H9 (cell line): ENCODE measurements around the gene PTP4A1. TPM values are rescaled to one million over a fixed set of nuclear protein-coding genes. Genes with fewer than 3 reads are reported as not detected.

Experiments
- DNase-seq: peaks from one replicate; pipeline ENCODE4 v3.0.0-alpha.2; 2017
- H2AFZ ChIP-seq: one replicate; pipeline ENCODE4 v1.6.1; 2013; ENCODE audit warnings: mild to moderate bottlenecking, low read length, control low read depth, moderate library complexity
- H2AK5ac ChIP-seq: 2 replicates; pipeline ENCODE4 v1.6.1; 2013; ENCODE audit warnings: low read length, control low read depth, mixed read lengths; ENCODE audit not compliant: insufficient read length
- H2BK120ac ChIP-seq: one replicate; pipeline ENCODE4 v1.6.1; 2013; ENCODE audit warnings: low read depth, mild to moderate bottlenecking, low read length, control low read depth, inconsistent platforms; ENCODE audit not compliant: poor library complexity, severe bottlenecking
- H2BK12ac ChIP-seq: 2 replicates; pipeline ENCODE4 v1.6.1; 2013; ENCODE audit warnings: low read length, control low read depth, mixed read lengths, low read depth; ENCODE audit not compliant: insufficient read length
- H2BK15ac ChIP-seq: 2 replicates; pipeline ENCODE4 v1.6.1; 2013; ENCODE audit warnings: low read depth, low read length, control low read depth
- H2BK20ac ChIP-seq: one replicate; pipeline ENCODE4 v1.6.1; 2013; ENCODE audit warnings: low read depth, mild to moderate bottlenecking, low read length, control low read depth, inconsistent platforms; ENCODE audit not compliant: poor library complexity, severe bottlenecking
- H2BK5ac ChIP-seq: 2 replicates; pipeline ENCODE4 v1.6.1; 2013; ENCODE audit warnings: low read length, control low read depth, mixed read lengths; ENCODE audit not compliant: insufficient read length
- H3K14ac ChIP-seq: 2 replicates; pipeline ENCODE4 v1.6.1; 2013; ENCODE audit warnings: low read length, control low read depth; ENCODE audit not compliant: insufficient read depth
- H3K18ac ChIP-seq: 2 replicates; pipeline ENCODE4 v1.6.1; 2013; ENCODE audit warnings: low read depth, mild to moderate bottlenecking, mixed read lengths, low read length, control low read depth; ENCODE audit not compliant: insufficient read length
- H3K23ac ChIP-seq: 2 replicates; pipeline ENCODE4 v1.6.1; 2013; ENCODE audit warnings: low read length, control low read depth, mixed read lengths, low read depth; ENCODE audit not compliant: insufficient read length
- H3K23me2 ChIP-seq: 2 replicates; pipeline ENCODE4 v1.6.1; 2013; ENCODE audit warnings: low read depth, mild to moderate bottlenecking, mixed read lengths, low read length, control low read depth; ENCODE audit not compliant: insufficient read length, poor library complexity, severe bottlenecking
- H3K27ac ChIP-seq: 2 replicates; pipeline ENCODE4 v1.5.1; 2013; ENCODE audit warnings: low read length, control low read depth, mixed read lengths, low read depth; ENCODE audit not compliant: insufficient read length
- H3K27me3 ChIP-seq: 2 replicates; pipeline ENCODE4 v1.6.1; 2013; ENCODE audit warnings: low read length, control low read depth, inconsistent platforms; ENCODE audit not compliant: insufficient read depth
- H3K4ac ChIP-seq: 2 replicates; pipeline ENCODE4 v1.6.1; 2013; ENCODE audit warnings: low read depth, mild to moderate bottlenecking, control low read depth, inconsistent platforms, low read length, moderate library complexity
- H3K4me1 ChIP-seq: 2 replicates; pipeline ENCODE4 v1.6.1; 2013; ENCODE audit warnings: low read length, control low read depth, inconsistent platforms; ENCODE audit not compliant: insufficient read depth
- H3K4me2 ChIP-seq: 2 replicates; pipeline ENCODE4 v1.6.1; 2013; ENCODE audit warnings: low read length, control low read depth, mixed read lengths; ENCODE audit not compliant: insufficient read length, insufficient read depth
- H3K56ac ChIP-seq: 2 replicates; pipeline ENCODE4 v1.6.1; 2013; ENCODE audit warnings: low read depth, mild to moderate bottlenecking, mixed read lengths, low read length, control low read depth; ENCODE audit not compliant: insufficient read length
- H3K79me1 ChIP-seq: 2 replicates; pipeline ENCODE4 v1.6.1; 2013; ENCODE audit warnings: low read depth, mild to moderate bottlenecking, moderate library complexity, low read length, control low read depth, inconsistent platforms; ENCODE audit not compliant: insufficient read depth, poor library complexity, severe bottlenecking
- H3K79me2 ChIP-seq: 2 replicates; pipeline ENCODE4 v1.6.1; 2013; ENCODE audit warnings: low read length, control low read depth, inconsistent platforms; ENCODE audit not compliant: insufficient read depth
- H3K9ac ChIP-seq: 2 replicates; pipeline ENCODE4 v1.6.1; 2013; ENCODE audit warnings: low read length, control low read depth, mixed read lengths; ENCODE audit not compliant: insufficient read length; ENCODE audit errors: extremely low read depth
- H3K9me3 ChIP-seq: one replicate; pipeline ENCODE4 v1.6.1; 2013; ENCODE audit warnings: low read depth, low read length, inconsistent platforms; ENCODE audit not compliant: control insufficient read depth
- H3T11ph ChIP-seq: one replicate; pipeline ENCODE4 v1.6.1; 2013; ENCODE audit warnings: mild to moderate bottlenecking, low read length, control low read depth, inconsistent platforms
- H4K20me1 ChIP-seq: one replicate; pipeline ENCODE4 v1.6.1; 2013; ENCODE audit not compliant: control insufficient read depth, insufficient read length, insufficient read depth
- H4K5ac ChIP-seq: 2 replicates; pipeline ENCODE4 v1.6.1; 2013; ENCODE audit warnings: low read depth, mild to moderate bottlenecking, mixed read lengths, low read length, control low read depth; ENCODE audit not compliant: insufficient read length
- H4K8ac ChIP-seq: replicated peaks from 2 replicates; pipeline ENCODE4 v1.6.1; 2013; ENCODE audit warnings: low read length, control low read depth, mixed read lengths, low read depth; ENCODE audit not compliant: insufficient read length
- H4K91ac ChIP-seq: 2 replicates; pipeline ENCODE4 v1.6.1; 2013; ENCODE audit warnings: low read depth, mild to moderate bottlenecking, moderate library complexity, mixed read lengths, low read length, control low read depth; ENCODE audit not compliant: insufficient read length
- H3K27ac Mint-ChIP-seq, 3 experiments: 2 replicates in 2 of 3; 3 replicates in 1 of 3; pipeline ENCODE4 v1.8.0; 2020 to 2021; ENCODE audit warnings: mixed read lengths in 3 of 3, mild to moderate bottlenecking in 1 of 3, moderate library complexity in 1 of 3
- H3K27me3 Mint-ChIP-seq: 2 replicates; pipeline ENCODE4 v1.8.0; 2021; ENCODE audit warnings: low read depth, mild to moderate bottlenecking, moderate library complexity, mixed read lengths
- H3K36me3 Mint-ChIP-seq, 3 experiments: 2 replicates in 2 of 3; 3 replicates in 1 of 3; pipeline ENCODE4 v1.8.0; 2020 to 2021; ENCODE audit warnings: low read depth in 3 of 3, mixed read lengths in 3 of 3; ENCODE audit not compliant: insufficient read depth in 1 of 3
- H3K4me1 Mint-ChIP-seq, 2 experiments: 2 replicates each; pipeline ENCODE4 v1.8.0; 2020; ENCODE audit warnings: mixed read lengths in 2 of 2
- H3K4me3 Mint-ChIP-seq, 2 experiments: 2 replicates in 1 of 2; 3 replicates in 1 of 2; pipeline ENCODE4 v1.8.0; 2020 to 2021; ENCODE audit warnings: mild to moderate bottlenecking in 2 of 2, mixed read lengths in 2 of 2, moderate library complexity in 1 of 2
- H3K9me3 Mint-ChIP-seq, 2 experiments: 2 replicates in 1 of 2; 3 replicates in 1 of 2; pipeline ENCODE4 v1.8.0; 2020; ENCODE audit warnings: mild to moderate bottlenecking in 2 of 2, mixed read lengths in 2 of 2, moderate library complexity in 1 of 2
- WGBS: extraction: QIAGEN DNeasy Blood & Tissue Kit; methylation state at CpG from one replicate; pipeline ENCODE4 v1.1.7; 2013; ENCODE audit warnings: missing lambda C conversion rate, low lambda C conversion rate, mixed read lengths; ENCODE audit not compliant: insufficient read length; ENCODE audit errors: extremely low coverage; 5-methylcytosine and 5-hydroxymethylcytosine counted together
- total RNA-seq: library from RNA; stranded (reverse); gene quantifications from 2 replicates; pipeline ENCODE4 v1.2.1, GENCODE V29; 2021
- TF ChIP-seq, protein P1 (sequence below): fragments of 200-600 bp; sonication (generic); conservative IDR thresholded peaks from 3 replicates; pipeline ENCODE4 v1.8.0; 2021; ENCODE audit warnings: antibody characterized with exemption, mild to moderate bottlenecking

Gene PTP4A1
- total RNA-seq, 1 experiment from 2014 or later = 85.9 TPM

- Histone ChIP-seq H2BK15ac (no peak overlapping the region), H3K27me3 (no peaks in the 10 kb centered on the region), H2AFZ (no peak overlapping the region), H3K79me1 (no peaks in the 10 kb centered on the region), H3T11ph (no peak overlapping the region), H2BK5ac (no peak overlapping the region), H2BK20ac (no peak overlapping the region), H4K20me1 (no peaks in the 10 kb centered on the region), H3K23ac (no peak overlapping the region), H3K14ac (no peak overlapping the region), H2BK12ac (no peak overlapping the region), H3K4me1 (no peaks in the 10 kb centered on the region; the same call in 1 of the 2 replicates), H3K56ac (no peak overlapping the region), H3K9ac (no peak overlapping the region), H4K8ac (no peak overlapping the region), H3K23me2 (no peaks in the 10 kb centered on the region), H3K4me2 (no peak overlapping the region), H4K91ac (no peak overlapping the region), H3K9me3 (no peaks in the 10 kb centered on the region), H2AK5ac (no peak overlapping the region), H4K5ac (no peak overlapping the region), H3K18ac (no peak overlapping the region), H3K79me2 (peaks cover 16% of the 10 kb centered on the region; the same call in 1 of the 2 replicates), H3K4ac (no peak overlapping the region), H3K27ac (no peak overlapping the region), H2BK120ac (no peak overlapping the region)
- Mint-ChIP-seq H3K4me3 (no peak overlapping the region), H3K4me1 (peaks cover 12 to 18% of the 10 kb centered on the region in 2 experiments), H3K27ac (no peak overlapping the region), H3K9me3 (no peaks in the 10 kb centered on the region), H3K27me3 (no peaks in the 10 kb centered on the region), H3K36me3 (peaks cover 32 to 71% (median 59%) of the 10 kb centered on the region in 3 experiments; a peak in 6 of 7 replicates)
- DNase-seq = no peak
- no CpG with 5 or more reads among the region's 2 CpGs for WGBS
- TF ChIP-seq, protein P1, sequence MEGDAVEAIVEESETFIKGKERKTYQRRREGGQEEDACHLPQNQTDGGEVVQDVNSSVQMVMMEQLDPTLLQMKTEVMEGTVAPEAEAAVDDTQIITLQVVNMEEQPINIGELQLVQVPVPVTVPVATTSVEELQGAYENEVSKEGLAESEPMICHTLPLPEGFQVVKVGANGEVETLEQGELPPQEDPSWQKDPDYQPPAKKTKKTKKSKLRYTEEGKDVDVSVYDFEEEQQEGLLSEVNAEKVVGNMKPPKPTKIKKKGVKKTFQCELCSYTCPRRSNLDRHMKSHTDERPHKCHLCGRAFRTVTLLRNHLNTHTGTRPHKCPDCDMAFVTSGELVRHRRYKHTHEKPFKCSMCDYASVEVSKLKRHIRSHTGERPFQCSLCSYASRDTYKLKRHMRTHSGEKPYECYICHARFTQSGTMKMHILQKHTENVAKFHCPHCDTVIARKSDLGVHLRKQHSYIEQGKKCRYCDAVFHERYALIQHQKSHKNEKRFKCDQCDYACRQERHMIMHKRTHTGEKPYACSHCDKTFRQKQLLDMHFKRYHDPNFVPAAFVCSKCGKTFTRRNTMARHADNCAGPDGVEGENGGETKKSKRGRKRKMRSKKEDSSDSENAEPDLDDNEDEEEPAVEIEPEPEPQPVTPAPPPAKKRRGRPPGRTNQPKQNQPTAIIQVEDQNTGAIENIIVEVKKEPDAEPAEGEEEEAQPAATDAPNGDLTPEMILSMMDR = no peak
Measured at GRCh38 chr6:63578757-63579156, 6.5 kb downstream of the PTP4A1 start.
